Measurements from ENCODE around the gene SH3D19. TPM values are rescaled to one million over a fixed set of nuclear protein-coding genes. Genes with fewer than 3 reads are reported as not detected.
A peak's percentile ranks its signal among the peaks of the same experiment; 100 is the strongest.

Gene SH3D19
- total RNA-seq, 1 donor from 2014 or later, result 66.5 TPM

DNA sequence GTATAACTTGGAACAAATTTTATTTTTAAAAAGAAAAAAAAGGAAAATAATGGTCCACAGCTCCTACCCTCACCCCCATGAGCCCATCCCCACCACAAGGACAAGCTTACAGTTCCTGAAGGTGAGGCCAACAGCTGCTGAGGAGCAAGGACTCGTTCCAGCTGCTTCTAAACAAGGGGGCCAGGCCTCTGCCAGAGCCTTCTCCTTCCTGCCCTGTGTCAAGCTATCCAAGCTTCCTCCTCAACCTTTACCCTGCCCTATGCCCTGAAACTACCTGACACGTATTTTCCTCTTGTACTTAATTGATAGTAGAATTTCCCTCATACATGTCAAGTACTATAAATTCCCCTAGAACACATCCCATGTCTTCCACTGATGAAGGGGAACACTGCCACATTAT, 8.8 kb downstream of the SH3D19 start:
- H3K9me3 ChIP-seq (ENCODE audit: insufficient read depth, low read depth, low read length), result no peaks in the 10 kb centered on the region
- H3K27me3 ChIP-seq (ENCODE audit: insufficient read depth, low read length), result no peaks in the 10 kb centered on the region
- H3K9ac ChIP-seq (ENCODE audit: low read length), result no peak overlapping the region
- Mint-ChIP-seq H3K27ac (ENCODE audit: unreplicated experiment) (no peak overlapping the region), H3K4me3 (ENCODE audit: unreplicated experiment) (no peak overlapping the region), H3K9me3 (ENCODE audit: unreplicated experiment) (no peaks in the 10 kb centered on the region), H3K4me1 (ENCODE audit: low read depth, unreplicated experiment) (peaks cover 19% of the 10 kb centered on the region), H3K27me3 (ENCODE audit: low read depth, unreplicated experiment) (no peaks in the 10 kb centered on the region), H3K36me3 (ENCODE audit: low read depth, unreplicated experiment) (no peaks in the 10 kb centered on the region)
- DNase-seq (ENCODE audit: low read depth), result no peak
- H3K4me1 ChIP-seq (ENCODE audit: insufficient read depth, low read length), result peaks cover 11% of the 10 kb centered on the region
- no peak overlapping the region for H3K4me2 ChIP-seq (ENCODE audit: low read length)
- H3K27ac ChIP-seq (ENCODE audit: low read depth, low read length), result no peak overlapping the region
- TF ChIP-seq EZH2 (IDR thresholded peaks at IDR 0.05; ENCODE audit: insufficient read depth, low read length), result no peak
- no peak for TF ChIP-seq CTCF (IDR thresholded peaks at IDR 0.05; ENCODE audit: insufficient read depth, low read depth, low read length)
- no peak for FAIRE-seq
- H4K20me1 ChIP-seq (ENCODE audit: insufficient read depth, low read length), result no peaks in the 10 kb centered on the region
- H3K79me2 ChIP-seq (ENCODE audit: insufficient read depth, low read length), result peaks cover 35% of the 10 kb centered on the region
- H2AFZ ChIP-seq (ENCODE audit: low read depth, low read length), result no peak overlapping the region
- no peaks in the 10 kb centered on the region for H3K36me3 ChIP-seq (ENCODE audit: insufficient read depth, low read length)
- H3K4me3 ChIP-seq (ENCODE audit: insufficient read depth, low read depth, low read length), result no peak overlapping the region

- Histone ChIP-seq H3K79me2 (ENCODE audit: insufficient read depth, low read length) (peaks cover 26% of the 10 kb centered on the region), H3K9me3 (ENCODE audit: insufficient read depth, low read depth, low read length) (no peaks in the 10 kb centered on the region), H3K36me3 (ENCODE audit: insufficient read depth, low read length) (no peaks in the 10 kb centered on the region), H3K27ac (ENCODE audit: low read depth, low read length) (no peak overlapping the region), H3K4me3 (ENCODE audit: insufficient read depth, low read depth, low read length) (no peak overlapping the region), H4K20me1 (ENCODE audit: insufficient read depth, low read length) (no peaks in the 10 kb centered on the region), H3K4me2 (ENCODE audit: low read length) (peak overlapping the region; percentile 66), H3K9ac (ENCODE audit: low read length) (no peak overlapping the region), H3K4me1 (ENCODE audit: insufficient read depth, low read length) (peaks cover 11% of the 10 kb centered on the region), H2AFZ (ENCODE audit: low read depth, low read length) (peak overlapping the region; percentile 30), H3K27me3 (ENCODE audit: insufficient read depth, low read length) (no peaks in the 10 kb centered on the region)
- DNase-seq (ENCODE audit: low read depth) (peak; percentile 65), FAIRE-seq (no peak)
- Mint-ChIP-seq H3K27ac (ENCODE audit: unreplicated experiment) (no peak overlapping the region), H3K4me3 (ENCODE audit: unreplicated experiment) (no peak overlapping the region), H3K4me1 (ENCODE audit: low read depth, unreplicated experiment) (peaks cover 17% of the 10 kb centered on the region), H3K27me3 (ENCODE audit: low read depth, unreplicated experiment) (no peaks in the 10 kb centered on the region), H3K9me3 (ENCODE audit: unreplicated experiment) (no peaks in the 10 kb centered on the region), H3K36me3 (ENCODE audit: low read depth, unreplicated experiment) (peaks cover 3% of the 10 kb centered on the region)
- TF ChIP-seq CTCF (IDR thresholded peaks at IDR 0.05; ENCODE audit: insufficient read depth, low read depth, low read length), result no peak
- TF ChIP-seq EZH2 (IDR thresholded peaks at IDR 0.05; ENCODE audit: insufficient read depth, low read length), result no peak
These were observed 10.1 kb downstream of the SH3D19 start for GRCh38 chr4:151315212-151315886.

GRCh38 chr4:151314479-151314878, 10.9 kb downstream of the SH3D19 start:
- Histone ChIP-seq H3K9me3 (ENCODE audit: insufficient read depth, low read depth, low read length) (no peaks in the 10 kb centered on the region), H3K4me1 (ENCODE audit: insufficient read depth, low read length) (peaks cover 11% of the 10 kb centered on the region), H3K27me3 (ENCODE audit: insufficient read depth, low read length) (no peaks in the 10 kb centered on the region), H3K27ac (ENCODE audit: low read depth, low read length) (no peak overlapping the region), H3K79me2 (ENCODE audit: insufficient read depth, low read length) (peaks cover 19% of the 10 kb centered on the region), H4K20me1 (ENCODE audit: insufficient read depth, low read length) (no peaks in the 10 kb centered on the region), H3K4me2 (ENCODE audit: low read length) (peak overlapping the region; percentile 66), H3K9ac (ENCODE audit: low read length) (no peak overlapping the region), H3K36me3 (ENCODE audit: insufficient read depth, low read length) (no peaks in the 10 kb centered on the region), H3K4me3 (ENCODE audit: insufficient read depth, low read depth, low read length) (no peak overlapping the region), H2AFZ (ENCODE audit: low read depth, low read length) (no peak overlapping the region)
- H3K27me3 Mint-ChIP-seq (ENCODE audit: low read depth, unreplicated experiment), result no peaks in the 10 kb centered on the region
- no peak overlapping the region for H3K4me3 Mint-ChIP-seq (ENCODE audit: unreplicated experiment)
- H3K9me3 Mint-ChIP-seq (ENCODE audit: unreplicated experiment), result no peaks in the 10 kb centered on the region
- DNase-seq (ENCODE audit: low read depth) (no peak), FAIRE-seq (no peak)
- peak overlapping the region; percentile 64 for H3K27ac Mint-ChIP-seq (ENCODE audit: unreplicated experiment)
- H3K4me1 Mint-ChIP-seq (ENCODE audit: low read depth, unreplicated experiment), result peaks cover 17% of the 10 kb centered on the region
- TF ChIP-seq CTCF (IDR thresholded peaks at IDR 0.05; ENCODE audit: insufficient read depth, low read depth, low read length) (no peak), EZH2 (IDR thresholded peaks at IDR 0.05; ENCODE audit: insufficient read depth, low read length) (no peak)
- peaks cover 3% of the 10 kb centered on the region for H3K36me3 Mint-ChIP-seq (ENCODE audit: low read depth, unreplicated experiment)
